Lung microvascular endothelial cell (primary cell): ENCODE data around the gene KCNC2. TPM values are rescaled to one million over a fixed set of nuclear protein-coding genes. Genes with fewer than 3 reads are reported as not detected.

Experiments used
- DNase-seq, 2 donors: peaks; one replicate each; pipeline versions ENCODE4 v3.0.0 to v3.0.0-alpha.2; 2010; ENCODE audit warnings: low read depth in 2 of 2
- total RNA-seq: library from RNA; depleted of rRNA; stranded (reverse); fragments of >200 nt; gene quantifications from 2 replicates; pipeline ENCODE4 v1.2.1, GENCODE V29; 2014

The KCNC2 gene
- total RNA-seq, 1 donor from 2014 or later, result not detected

GRCh38 chr12:75062691-75063090 is 146.9 kb downstream of the KCNC2 start:
- no peak for DNase-seq

- peak in 1 of 2 donors; percentile 3 for DNase-seq
Observed at GRCh38 chr12:75058228-75058627, 151.4 kb downstream of the KCNC2 start.

GRCh38 chr12:75048767-75049166 is 160.9 kb downstream of the KCNC2 start:
- DNase-seq, result no peak

- no peak for DNase-seq
Observed at GRCh38 chr12:75047885-75048525, 161.6 kb downstream of the KCNC2 start.

GRCh38 chr12:75042125-75042524 is 167.5 kb downstream of the KCNC2 start:
- DNase-seq, result no peak

GRCh38 chr12:75041472-75041871 is 168.2 kb downstream of the KCNC2 start:
- DNase-seq, result no peak

GRCh38 chr12:75020068-75020557 is 189.5 kb downstream of the KCNC2 start:
- DNase-seq, result peak; percentile 0 to 4

GRCh38 chr12:75011120-75011519 is 198.5 kb downstream of the KCNC2 start:
- no peak for DNase-seq

- no peak for DNase-seq
Observed at GRCh38 chr12:75007133-75007532, 202.5 kb downstream of the KCNC2 start.

- no peak for DNase-seq
Observed at GRCh38 chr12:75000120-75000519, 209.5 kb downstream of the KCNC2 start.

- no peak for DNase-seq
Observed at GRCh38 chr12:74999474-74999873, 210.2 kb downstream of the KCNC2 start.

Other genes starting within 250 kb of the KCNC2 start
- 0.22 and 0.40 TPM in 2 replicates for gene CAPS2, start 120.5 kb upstream of the KCNC2 start, total RNA-seq
- gene GLIPR1L1, start 124.8 kb upstream of the KCNC2 start, total RNA-seq, result not detected in 2 replicates
- 0.20 and 0.22 TPM in 2 replicates for gene GLIPR1L2, start 181.2 kb upstream of the KCNC2 start, total RNA-seq